Measurements from ENCODE around the gene DNM1.
"Not testable (repeated sequence)": the region's sequence is repeated elsewhere in the genome, so short reads cannot be mapped to it uniquely, and the experiment has no call there.

DNM1 gene

GRCh38 chr9:128225770-128226411 is 22.7 kb downstream of the DNM1 start:
- DNase-seq (ENCODE audit: low read depth in 2 of 2): no peak

- no peak for DNase-seq (ENCODE audit: low read depth in 2 of 2)
Observed at GRCh38 chr9:128226412-128226801, 23.2 kb downstream of the DNM1 start.

GRCh38 chr9:128230897-128231296 is 27.7 kb downstream of the DNM1 start:
- DNase-seq (ENCODE audit: low read depth in 2 of 2): not testable (repeated sequence)

- no peak for DNase-seq (ENCODE audit: low read depth in 2 of 2)
Observed at GRCh38 chr9:128231638-128232527, 28.7 kb downstream of the DNM1 start.

GRCh38 chr9:128232528-128233428 is 29.6 kb downstream of the DNM1 start:
- DNase-seq (ENCODE audit: low read depth in 2 of 2): no peak

- DNase-seq (ENCODE audit: low read depth in 2 of 2): no peak
Observed at GRCh38 chr9:128233817-128234406, 30.7 kb downstream of the DNM1 start.

GRCh38 chr9:128242124-128242523 is 38.9 kb downstream of the DNM1 start:
- DNase-seq (ENCODE audit: low read depth in 2 of 2): no peak

- no peak for DNase-seq (ENCODE audit: low read depth in 2 of 2)
Observed at GRCh38 chr9:128242828-128243214, 39.6 kb downstream of the DNM1 start.

GRCh38 chr9:128243215-128244018 is 40.2 kb downstream of the DNM1 start:
- no peak for DNase-seq (ENCODE audit: low read depth in 2 of 2)

GRCh38 chr9:128244091-128244836 is 41.1 kb downstream of the DNM1 start:
- no peak for DNase-seq (ENCODE audit: low read depth in 2 of 2)

GRCh38 chr9:128244837-128245231 is 41.7 kb downstream of the DNM1 start:
- DNase-seq (ENCODE audit: low read depth in 2 of 2): no peak

GRCh38 chr9:128245421-128246151 is 42.4 kb downstream of the DNM1 start:
- DNase-seq (ENCODE audit: low read depth in 2 of 2): no peak

- DNase-seq (ENCODE audit: low read depth in 2 of 2): no peak
Observed at GRCh38 chr9:128246471-128246870, 43.3 kb downstream of the DNM1 start.

GRCh38 chr9:128247226-128247803 is 44.1 kb downstream of the DNM1 start:
- no peak for DNase-seq (ENCODE audit: low read depth in 2 of 2)

GRCh38 chr9:128249558-128249907 is 46.4 kb downstream of the DNM1 start:
- no peak for DNase-seq (ENCODE audit: low read depth in 2 of 2)

- peak; percentile 98 to 100 for DNase-seq (ENCODE audit: low read depth in 2 of 2)
Observed at GRCh38 chr9:128249908-128250838, 47.0 kb downstream of the DNM1 start.

- DNase-seq (ENCODE audit: low read depth in 2 of 2): no peak
Observed at GRCh38 chr9:128250839-128251731, 47.9 kb downstream of the DNM1 start.

Measured in stimulated activated CD8-positive, alpha-beta memory T cell treated with anti-CD3 and anti-CD28 coated beads, Interleukin-2, amount 100 ng/mL, for 48 hours (primary cell).